T-helper 2 cell (primary cell): ENCODE results near the gene MINDY4.

Experiments
- DNase-seq, 5 experiments: peaks; one replicate each; pipeline versions ENCODE4 v3.0.0 to v3.0.0-alpha.2; 2012 to 2022
- total RNA-seq, 2 donors: gene quantifications; one replicate each; lab custom pipeline; 2026; lab: John Stamatoyannopoulos, UW

MINDY4 gene
- 0.61 to 0.62 reads per million in 2 donors for total RNA-seq

GRCh38 chr7:30771174-30771879 lies at the start of gene MINDY4:
Gene MINDY4 (plus strand): TSS chr7:30771417. CDS start chr7:30771494, 77 bp downstream.
- peak in 4 of 5 experiments; percentile 37 to 80 (median 58) for DNase-seq

DNA sequence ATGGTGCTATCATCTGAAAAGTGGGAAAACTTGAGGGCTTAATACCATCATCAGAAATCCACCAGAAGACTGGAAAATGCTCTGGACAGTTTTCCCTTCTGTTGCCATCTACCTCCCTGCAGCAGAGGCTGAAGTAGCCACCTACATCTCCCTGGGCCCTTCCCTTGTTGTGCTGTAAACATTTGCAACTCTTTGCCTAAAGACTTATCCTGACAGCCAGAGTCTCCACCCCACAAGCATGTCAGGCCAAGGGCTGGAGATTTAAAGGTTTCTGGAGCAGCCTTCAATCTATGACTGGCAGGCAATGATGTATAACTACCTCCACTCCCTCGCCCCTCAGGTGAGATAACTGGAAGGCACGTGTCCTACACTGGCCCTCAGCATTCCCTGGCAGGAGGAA lies 49.0 kb upstream of the MINDY4 start:
- no peak for DNase-seq

- no peak for DNase-seq
Observed at GRCh38 chr7:30722671-30723070, 48.5 kb upstream of the MINDY4 start.

DNA sequence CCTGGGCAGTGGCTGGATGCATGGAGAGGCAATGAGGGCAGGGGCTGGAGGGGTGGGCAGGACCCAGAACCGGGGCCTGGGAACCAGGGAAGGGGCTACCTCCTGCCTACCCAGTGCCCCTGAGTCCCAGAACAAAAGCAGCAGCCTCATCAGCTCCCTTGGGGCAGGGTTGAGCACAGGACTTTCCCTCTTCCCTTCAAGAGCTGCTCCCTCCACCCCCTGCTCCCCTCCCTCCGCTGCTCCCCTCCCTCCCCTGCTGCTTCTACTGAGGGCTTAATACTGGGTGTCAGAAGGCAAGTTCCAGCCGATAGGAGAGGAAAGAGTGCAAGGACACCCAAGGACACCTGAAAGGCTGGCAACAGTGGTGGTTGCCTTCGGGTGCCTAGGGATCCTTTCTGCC lies 47.4 kb upstream of the MINDY4 start:
- no peak for DNase-seq

- peak in 1 of 5 experiments; percentile 41 for DNase-seq
Observed at GRCh38 chr7:30726296-30727006, 44.8 kb upstream of the MINDY4 start.

DNA sequence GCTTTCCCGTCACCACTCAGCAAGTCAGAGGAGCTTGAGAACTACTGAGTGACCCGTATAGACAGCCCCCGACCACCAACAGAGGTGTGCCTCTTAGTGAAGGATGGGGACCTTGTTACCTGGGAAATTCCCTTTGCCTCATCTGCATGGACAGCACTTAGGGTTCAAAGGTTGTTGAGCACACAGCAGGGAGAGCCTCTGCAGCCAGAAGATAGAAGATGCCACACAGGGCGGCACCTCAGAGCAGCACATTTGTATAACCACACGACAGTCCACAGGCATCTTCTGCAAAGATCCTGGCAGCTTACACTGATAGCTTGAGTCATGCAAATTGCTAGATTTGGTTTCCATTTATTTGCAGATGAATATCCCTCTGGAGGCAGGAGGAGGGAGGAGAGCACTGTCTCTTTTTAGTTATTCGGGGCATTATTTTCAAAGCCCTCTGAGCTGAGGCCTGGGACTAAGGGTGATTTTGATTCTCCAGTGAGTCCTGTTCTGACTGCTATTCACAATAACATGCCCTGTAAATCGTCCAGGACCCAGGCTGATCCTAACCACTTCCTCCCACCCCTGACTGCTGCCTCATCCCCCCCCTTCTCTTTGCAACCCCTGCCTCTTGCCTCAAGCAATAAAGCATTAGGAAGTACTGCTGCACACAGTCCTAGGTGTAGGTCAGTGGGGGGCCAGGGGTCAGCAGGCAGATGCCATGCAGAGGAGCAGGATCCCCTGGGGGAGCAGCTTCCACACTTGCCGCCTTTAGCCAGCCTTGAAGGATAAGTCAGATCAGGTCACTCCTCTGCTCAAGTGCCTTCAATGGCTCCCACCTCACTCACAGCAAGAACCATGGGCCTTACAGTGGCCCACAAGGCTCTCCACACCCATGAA lies 43.9 kb upstream of the MINDY4 start:
- DNase-seq: peak in 3 of 5 experiments; percentile 31 to 96 (median 62)

- no peak for DNase-seq
Observed at GRCh38 chr7:30728591-30729100, 42.6 kb upstream of the MINDY4 start.

GRCh38 chr7:30729642-30730041 lies 41.6 kb upstream of the MINDY4 start:
- no peak for DNase-seq

DNA sequence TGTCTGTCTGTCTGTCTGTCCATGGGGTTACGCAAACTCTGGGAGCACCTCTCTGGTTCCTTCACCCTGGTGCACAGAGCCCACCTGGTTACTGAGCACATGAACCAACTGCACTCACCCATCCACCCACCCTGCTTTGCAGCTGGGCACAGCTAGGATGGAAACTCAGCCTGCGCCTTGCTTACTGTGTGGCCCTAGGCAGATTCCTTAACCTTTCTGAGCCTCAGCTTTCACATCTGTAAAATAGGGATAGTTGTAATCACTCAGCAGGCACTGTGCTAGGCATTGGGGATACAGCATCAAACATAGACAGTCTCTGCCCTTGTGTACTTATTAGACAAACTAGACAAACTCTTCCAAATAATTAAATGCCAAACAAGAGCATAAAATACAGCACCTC lies 41.1 kb upstream of the MINDY4 start:
- DNase-seq: no peak

GRCh38 chr7:30730996-30731395 lies 40.2 kb upstream of the MINDY4 start:
- no peak for DNase-seq

GRCh38 chr7:30731581-30731980 lies 39.6 kb upstream of the MINDY4 start:
- no peak for DNase-seq

DNA sequence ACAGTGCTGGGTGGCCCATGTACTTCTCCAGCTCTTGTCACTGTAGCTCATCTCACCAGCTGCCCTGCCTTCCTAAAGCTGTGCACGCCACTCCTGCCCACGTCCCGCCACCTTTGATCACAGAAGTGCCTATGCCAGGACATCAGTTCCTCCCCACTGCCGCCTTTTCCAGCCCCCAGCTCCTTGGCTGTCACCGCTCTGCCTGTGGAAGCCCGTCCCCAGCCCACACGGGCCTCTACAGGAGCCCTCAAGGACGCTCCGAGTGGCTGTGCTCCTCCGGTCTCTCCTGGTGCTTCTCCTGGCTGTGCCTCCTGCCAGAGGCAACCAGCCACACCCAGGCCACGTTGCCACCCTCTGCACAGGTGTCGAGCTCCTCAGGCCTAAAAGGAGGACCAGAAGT lies 38.6 kb upstream of the MINDY4 start:
- DNase-seq: no peak

GRCh38 chr7:30733216-30733615 lies 38.0 kb upstream of the MINDY4 start:
- DNase-seq: no peak

GRCh38 chr7:30733691-30734090 lies 37.5 kb upstream of the MINDY4 start:
- no peak for DNase-seq

DNA sequence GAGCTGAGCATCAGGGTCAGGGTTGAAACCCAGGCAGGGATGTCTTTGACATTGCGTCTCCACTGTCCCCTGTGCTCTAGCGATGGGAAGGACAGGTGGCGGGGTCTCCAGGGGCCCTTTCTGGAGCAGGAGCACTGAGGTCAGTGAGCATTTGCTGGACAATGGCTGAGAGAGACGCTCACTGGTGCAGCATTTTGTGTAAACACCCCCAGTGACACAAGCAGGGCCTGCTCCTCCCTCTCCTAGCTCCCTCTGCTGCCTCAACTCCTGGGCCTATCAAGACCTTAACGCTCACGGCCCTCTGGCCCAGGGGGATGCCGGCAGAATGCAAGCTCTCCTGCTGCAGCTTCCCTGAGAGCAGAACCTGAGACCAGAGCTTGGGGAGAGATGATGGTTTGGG lies 36.7 kb upstream of the MINDY4 start:
- no peak for DNase-seq

DNA sequence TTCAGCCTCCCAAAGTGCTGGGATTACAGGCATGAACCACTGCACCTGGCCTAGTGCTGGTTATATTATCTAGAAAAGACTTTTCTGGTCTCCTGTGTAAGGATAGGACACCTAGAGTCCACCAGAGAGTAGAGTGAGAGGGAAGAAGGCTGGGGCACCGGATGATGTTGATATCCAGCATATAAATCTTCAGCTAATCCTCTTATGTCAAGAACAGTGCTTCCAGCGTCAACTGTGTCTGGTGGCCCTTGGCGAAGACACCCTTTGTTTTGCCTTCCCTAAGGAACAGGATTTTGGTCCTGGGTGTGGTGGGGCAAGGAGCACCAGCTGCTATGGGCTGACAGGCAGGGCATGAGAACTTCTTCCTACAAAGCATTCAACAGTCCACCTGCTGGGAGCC lies 35.6 kb upstream of the MINDY4 start:
- no peak for DNase-seq

DNA sequence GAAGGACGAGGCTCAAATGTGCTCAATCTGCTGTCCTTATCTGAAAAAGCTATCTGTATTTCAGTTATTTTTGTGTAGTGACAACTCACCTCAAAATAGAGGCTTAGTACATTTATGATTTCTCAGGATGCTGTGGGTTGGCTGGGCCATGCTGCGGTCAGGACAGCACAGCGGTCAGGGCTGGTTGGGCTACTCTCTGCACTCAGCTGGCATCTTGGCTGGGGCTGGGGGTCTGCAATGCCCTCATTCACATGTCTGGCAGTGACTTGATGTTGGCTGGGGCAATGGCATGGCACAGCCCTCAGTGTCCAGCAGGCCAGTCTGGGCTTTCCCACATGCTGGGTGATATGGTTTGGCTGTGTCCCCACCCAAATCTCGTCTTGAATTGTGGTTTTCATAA lies 34.9 kb upstream of the MINDY4 start:
- no peak for DNase-seq

GRCh38 chr7:30738026-30738915 lies 32.9 kb upstream of the MINDY4 start:
- peak in 1 of 5 experiments; percentile 49 for DNase-seq

DNA sequence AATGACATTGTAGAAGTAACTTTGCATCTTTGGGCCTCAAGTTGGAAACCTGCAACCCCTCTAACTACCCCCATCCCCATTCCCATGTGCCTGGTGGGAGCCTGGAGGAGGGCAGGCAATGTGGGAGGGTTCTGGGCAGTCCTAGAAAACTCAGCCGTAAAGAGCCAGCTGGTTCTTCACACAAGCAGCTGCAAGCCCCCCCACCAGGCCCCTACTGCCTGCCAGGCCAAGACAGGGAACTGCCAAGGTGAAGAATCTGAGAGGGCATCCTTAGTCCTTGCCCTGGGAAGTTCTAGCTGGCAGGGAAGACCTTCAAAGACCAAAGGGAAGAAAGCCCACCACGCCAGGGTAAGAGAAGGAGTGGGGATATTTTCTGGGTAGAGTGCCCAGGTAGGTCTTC lies 31.5 kb upstream of the MINDY4 start:
- no peak for DNase-seq

DNA sequence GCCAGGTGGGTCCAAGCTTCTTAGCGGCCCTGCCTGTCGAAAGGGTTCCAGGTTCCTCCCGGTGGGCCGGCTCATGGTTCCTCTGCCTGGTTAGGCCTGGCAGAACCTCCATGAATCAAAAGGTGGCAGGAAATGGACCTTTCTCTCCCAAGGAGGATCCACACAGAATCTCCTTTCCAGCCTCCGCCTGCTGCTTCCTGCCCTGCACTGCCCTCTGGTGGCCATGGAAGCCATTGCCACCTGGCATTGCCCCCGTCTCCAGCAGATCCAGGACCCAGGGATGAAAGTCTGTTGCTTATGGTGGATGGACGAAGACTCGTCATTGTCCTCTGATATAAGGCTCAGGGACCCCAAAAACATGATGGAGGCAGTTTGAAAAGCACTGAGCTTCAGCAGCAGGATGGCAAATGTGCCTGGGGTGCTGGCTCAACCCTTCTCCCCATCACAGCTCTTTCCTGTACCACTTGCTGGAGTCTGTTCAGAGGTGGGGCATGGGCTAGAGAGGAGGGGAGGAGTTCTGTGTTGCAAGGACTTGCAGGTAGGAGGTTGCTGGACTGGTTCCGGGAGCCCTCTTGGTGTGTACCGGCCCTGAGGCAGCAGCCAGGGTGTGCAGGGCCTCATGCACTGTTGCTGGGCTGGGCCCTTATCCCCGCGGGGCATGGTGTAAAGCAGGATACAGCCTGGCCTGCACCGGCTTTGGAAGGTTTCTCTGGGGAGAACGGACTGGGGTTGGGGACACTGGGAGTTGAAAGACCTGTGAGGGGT lies 30.6 kb upstream of the MINDY4 start:
- peak; percentile 50 to 64 (median 59) for DNase-seq

GRCh38 chr7:30741289-30741688 lies 29.9 kb upstream of the MINDY4 start:
- DNase-seq: no peak
